GM12872 (cell line): ENCODE results near the gene MLANA.

Experiments
- TF ChIP-seq, protein P1 (sequence below): IDR thresholded peaks from 3 replicates; pipeline ENCODE4 v1.5.1; 2011; ENCODE audit warnings: low read depth, mild to moderate bottlenecking, low read length, moderate library complexity; ENCODE audit not compliant: insufficient read depth

MLANA gene

DNA sequence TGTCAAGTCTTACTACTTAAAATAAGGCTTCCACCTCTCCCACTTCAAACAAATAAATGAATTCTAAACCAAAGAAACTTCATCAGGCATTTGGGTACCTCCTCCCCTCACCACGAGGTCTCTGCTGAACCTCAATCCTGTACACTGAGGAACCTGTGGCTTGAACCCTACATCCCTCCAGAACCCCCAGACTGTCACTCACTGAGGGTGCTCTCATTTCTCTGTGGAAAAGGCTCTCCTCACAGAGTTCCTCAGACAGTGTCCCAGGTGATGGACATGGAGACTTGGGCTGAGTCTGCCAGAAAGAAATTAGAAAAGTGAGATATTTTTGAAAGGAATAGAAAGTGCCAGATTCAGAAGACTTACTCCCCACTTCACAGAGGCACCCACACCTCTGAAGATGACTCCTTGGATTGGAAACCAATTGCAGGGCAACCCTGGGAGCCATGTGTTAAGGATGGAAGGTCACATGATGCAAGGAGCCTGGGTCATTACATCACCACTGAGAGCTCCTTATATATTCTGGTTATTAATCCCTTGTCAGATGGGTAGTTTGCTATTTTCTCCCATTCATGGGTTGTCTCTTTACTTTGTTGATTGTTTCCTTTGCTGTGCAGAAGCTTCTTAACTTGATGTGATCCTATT is 19.8 kb downstream of the MLANA start:
- TF ChIP-seq, protein P1, sequence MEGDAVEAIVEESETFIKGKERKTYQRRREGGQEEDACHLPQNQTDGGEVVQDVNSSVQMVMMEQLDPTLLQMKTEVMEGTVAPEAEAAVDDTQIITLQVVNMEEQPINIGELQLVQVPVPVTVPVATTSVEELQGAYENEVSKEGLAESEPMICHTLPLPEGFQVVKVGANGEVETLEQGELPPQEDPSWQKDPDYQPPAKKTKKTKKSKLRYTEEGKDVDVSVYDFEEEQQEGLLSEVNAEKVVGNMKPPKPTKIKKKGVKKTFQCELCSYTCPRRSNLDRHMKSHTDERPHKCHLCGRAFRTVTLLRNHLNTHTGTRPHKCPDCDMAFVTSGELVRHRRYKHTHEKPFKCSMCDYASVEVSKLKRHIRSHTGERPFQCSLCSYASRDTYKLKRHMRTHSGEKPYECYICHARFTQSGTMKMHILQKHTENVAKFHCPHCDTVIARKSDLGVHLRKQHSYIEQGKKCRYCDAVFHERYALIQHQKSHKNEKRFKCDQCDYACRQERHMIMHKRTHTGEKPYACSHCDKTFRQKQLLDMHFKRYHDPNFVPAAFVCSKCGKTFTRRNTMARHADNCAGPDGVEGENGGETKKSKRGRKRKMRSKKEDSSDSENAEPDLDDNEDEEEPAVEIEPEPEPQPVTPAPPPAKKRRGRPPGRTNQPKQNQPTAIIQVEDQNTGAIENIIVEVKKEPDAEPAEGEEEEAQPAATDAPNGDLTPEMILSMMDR: no peak

DNA sequence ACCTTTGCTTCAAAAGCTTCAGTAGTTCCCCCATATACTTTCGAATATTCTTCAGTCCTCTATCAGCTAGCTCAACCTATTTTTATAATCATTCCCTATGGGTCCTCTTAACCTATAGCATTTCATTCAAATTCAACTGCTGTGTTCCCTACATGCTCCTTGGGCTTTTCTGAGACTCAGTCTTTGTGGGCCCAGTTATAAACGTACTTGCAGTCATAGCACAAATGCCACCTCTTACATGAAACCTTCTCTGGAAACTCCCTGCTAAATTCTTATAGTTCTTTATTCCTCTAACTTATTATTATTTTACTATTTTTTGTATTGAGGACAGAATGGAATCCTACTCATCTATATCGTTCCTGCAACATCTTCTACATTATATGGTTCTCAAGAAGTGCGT is 24.7 kb downstream of the MLANA start:
- TF ChIP-seq, protein P1: no peak

DNA sequence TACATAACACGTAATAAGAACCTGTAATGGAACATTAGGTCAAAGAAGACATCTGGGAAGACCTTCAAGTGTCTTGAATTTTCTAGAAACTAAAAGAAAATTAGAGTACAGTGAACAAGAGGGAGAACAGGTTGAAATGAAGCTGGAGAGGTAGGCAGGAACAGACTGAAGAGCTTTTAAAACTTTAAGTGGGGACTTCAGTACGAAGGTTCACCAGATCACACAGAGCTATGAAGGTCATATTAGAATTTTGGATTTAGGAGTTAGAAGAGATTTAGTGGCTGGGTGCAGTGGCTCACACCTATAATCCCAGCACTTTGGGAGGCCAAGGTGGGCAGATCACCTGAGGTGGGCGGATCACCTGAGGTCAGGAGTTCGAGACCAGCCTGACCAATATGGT is 26.6 kb downstream of the MLANA start:
- TF ChIP-seq, protein P1: no peak

DNA sequence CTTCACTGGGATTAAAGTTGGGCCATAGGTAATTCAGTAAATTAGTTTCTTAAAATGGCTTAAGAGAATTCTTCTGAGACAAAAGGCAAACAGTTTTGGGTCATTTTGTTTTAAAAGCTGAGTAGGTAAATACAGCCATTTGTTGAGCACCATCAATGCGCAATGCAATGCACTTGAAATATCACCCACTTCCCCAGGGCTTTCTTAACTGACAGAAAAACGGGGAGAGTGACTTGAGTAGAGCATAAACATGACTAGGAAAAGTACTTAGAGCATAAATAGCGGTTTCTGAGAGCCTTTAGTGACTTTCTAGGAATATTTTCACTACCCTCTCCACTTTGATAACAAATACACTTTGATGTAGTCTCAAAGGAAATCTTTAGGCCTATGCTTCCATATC is 27.2 kb downstream of the MLANA start:
- TF ChIP-seq, protein P1: no peak

DNA sequence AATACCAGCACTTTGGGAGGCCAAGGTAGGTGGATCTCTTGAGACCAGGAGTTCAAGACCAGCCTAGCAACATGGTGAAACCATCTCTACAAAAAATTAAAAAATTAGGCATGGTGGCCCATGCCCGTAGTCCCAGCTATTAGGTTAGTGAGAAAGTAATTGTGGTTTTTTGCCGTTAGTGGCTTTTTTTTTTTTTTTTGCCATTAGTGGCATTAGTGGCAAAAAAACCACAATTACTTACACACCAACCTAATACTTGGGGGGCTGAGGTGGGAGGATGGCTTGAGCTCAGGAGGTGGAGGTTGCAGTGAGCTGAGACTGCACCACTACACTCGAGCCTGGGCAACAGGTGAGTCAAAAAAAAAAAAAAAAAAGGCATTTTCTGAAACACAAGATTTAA is 27.8 kb downstream of the MLANA start:
- TF ChIP-seq, protein P1: no peak

DNA sequence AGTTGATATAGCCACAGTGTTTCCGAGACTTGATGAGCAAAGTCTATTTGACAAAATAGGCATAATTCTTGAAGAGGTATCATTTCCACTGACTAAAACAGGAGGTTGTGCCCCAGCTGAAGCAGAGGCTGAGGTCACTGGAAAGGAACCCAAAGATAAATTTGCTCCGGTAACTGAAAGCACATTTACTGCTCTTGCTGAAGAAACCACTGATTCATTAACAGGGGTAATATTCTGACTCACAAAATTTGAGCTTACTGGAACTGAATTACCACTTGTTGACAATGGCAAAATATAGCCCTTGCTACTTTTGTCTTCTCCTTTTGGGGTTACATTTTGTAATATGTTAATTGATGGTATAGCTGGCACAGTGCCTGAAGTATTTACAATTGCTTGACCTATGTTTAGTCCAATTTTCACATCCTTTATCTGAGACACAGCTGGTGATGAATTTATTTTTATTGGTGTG is 30.2 kb downstream of the MLANA start:
- TF ChIP-seq, protein P1: no peak

DNA sequence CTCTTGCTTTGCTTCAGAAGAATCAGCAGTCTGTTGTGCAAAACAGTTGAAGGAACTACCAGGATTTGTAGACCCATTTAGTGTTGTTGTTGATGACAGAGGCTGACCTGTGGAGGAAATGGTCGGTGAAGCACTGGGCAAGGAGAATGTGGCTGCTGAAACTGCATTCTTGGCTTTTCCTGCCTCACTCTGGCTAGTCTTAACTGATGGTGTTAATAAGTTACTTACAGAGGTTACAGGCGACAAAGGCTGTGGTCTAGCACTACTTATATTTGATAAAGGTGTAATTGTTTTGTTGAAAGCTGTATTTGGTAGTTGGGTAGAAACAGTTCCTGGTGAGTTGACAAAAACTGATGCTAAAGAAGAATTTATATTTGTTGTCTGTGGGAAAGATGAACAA is 31.5 kb downstream of the MLANA start:
- TF ChIP-seq, protein P1: no peak
